ENCODE measurements around the gene AKAP17A.

Gene AKAP17A

DNA sequence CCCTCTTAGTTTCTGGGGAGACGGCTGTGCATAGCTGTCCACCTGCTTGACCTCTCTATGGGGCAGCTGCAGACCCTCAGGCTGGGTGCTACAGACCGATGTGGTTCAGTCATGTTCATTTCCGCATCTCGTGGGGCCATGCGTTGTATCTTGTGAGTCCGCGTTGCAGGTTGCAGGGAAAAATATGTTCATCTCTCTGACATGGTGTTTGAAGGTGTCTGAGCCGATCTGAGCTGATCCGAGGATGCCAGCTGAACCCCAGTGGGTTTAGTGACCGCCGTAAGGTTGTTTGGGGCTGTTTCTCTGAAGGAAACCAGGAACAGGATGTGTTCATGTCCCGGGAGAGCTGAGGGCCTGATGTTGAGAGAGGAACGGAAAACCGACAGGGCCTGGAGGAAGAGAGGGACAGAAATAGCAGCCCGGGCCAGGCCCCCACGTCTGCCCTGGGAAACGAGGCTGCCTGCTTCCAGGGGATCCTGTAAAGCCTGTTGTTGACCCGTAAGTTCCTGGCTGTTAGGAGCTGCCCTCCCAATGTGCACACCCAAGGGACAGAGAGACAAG lies 44.6 kb upstream of the AKAP17A start:
- Histone ChIP-seq H3K9ac (ENCODE audit: low read length) (no peak overlapping the region), H4K20me1 (ENCODE audit: low read depth, low read length) (no peaks in the 10 kb centered on the region), H2AFZ (ENCODE audit: low read depth, low read length, severe bottlenecking) (no peak overlapping the region), H3K27ac (ENCODE audit: low read depth, low read length) (peak overlapping the region; percentile 60; the same call in 1 of the 2 replicates), H3K36me3 (ENCODE audit: low read length) (no peaks in the 10 kb centered on the region), H3F3A (ENCODE audit: insufficient read depth) (peaks cover 5% of the 10 kb centered on the region; the same call in 1 of the 2 replicates), H3K9me3 (ENCODE audit: insufficient read depth, low read length) (no peaks in the 10 kb centered on the region), H3K9me2 (replicated peaks; ENCODE audit: insufficient read depth, low read length) (no peaks in the 10 kb centered on the region), H3K27me3 (ENCODE audit: low read length) (no peaks in the 10 kb centered on the region), H3K4me2 (ENCODE audit: low read depth, low read length, poor library complexity, severe bottlenecking) (no peak overlapping the region), H3K79me2 (ENCODE audit: insufficient read depth, low read length) (peaks cover 5% of the 10 kb centered on the region; the same call in 1 of the 2 replicates), H3K4me3 (ENCODE audit: insufficient read depth, low read length, poor library complexity, severe bottlenecking) (no peak overlapping the region)
- TF ChIP-seq, protein P1, sequence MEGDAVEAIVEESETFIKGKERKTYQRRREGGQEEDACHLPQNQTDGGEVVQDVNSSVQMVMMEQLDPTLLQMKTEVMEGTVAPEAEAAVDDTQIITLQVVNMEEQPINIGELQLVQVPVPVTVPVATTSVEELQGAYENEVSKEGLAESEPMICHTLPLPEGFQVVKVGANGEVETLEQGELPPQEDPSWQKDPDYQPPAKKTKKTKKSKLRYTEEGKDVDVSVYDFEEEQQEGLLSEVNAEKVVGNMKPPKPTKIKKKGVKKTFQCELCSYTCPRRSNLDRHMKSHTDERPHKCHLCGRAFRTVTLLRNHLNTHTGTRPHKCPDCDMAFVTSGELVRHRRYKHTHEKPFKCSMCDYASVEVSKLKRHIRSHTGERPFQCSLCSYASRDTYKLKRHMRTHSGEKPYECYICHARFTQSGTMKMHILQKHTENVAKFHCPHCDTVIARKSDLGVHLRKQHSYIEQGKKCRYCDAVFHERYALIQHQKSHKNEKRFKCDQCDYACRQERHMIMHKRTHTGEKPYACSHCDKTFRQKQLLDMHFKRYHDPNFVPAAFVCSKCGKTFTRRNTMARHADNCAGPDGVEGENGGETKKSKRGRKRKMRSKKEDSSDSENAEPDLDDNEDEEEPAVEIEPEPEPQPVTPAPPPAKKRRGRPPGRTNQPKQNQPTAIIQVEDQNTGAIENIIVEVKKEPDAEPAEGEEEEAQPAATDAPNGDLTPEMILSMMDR (IDR thresholded peaks at IDR 0.05; ENCODE audit: insufficient read depth, low read length, poor library complexity, severe bottlenecking), result no peak
- no peak for TF ChIP-seq EZH2phosphoT487 (conservative IDR thresholded peaks at IDR 0.05; ENCODE audit: low read length)

- Histone ChIP-seq H3K27me3 (ENCODE audit: low read length) (no peaks in the 10 kb centered on the region), H3K79me2 (ENCODE audit: insufficient read depth, low read length) (peaks cover 5% of the 10 kb centered on the region; the same call in 1 of the 2 replicates), H3K27ac (ENCODE audit: low read depth, low read length) (no peak overlapping the region), H2AFZ (ENCODE audit: low read depth, low read length, severe bottlenecking) (no peak overlapping the region), H4K20me1 (ENCODE audit: low read depth, low read length) (no peaks in the 10 kb centered on the region), H3F3A (ENCODE audit: insufficient read depth) (peaks cover 10% of the 10 kb centered on the region), H3K9ac (ENCODE audit: low read length) (no peak overlapping the region), H3K4me2 (ENCODE audit: low read depth, low read length, poor library complexity, severe bottlenecking) (no peak overlapping the region), H3K9me3 (ENCODE audit: insufficient read depth, low read length) (peaks cover 3% of the 10 kb centered on the region; the same call in 1 of the 2 replicates), H3K9me2 (replicated peaks; ENCODE audit: insufficient read depth, low read length) (no peaks in the 10 kb centered on the region), H3K36me3 (ENCODE audit: low read length) (no peaks in the 10 kb centered on the region), H3K4me3 (ENCODE audit: insufficient read depth, low read length, poor library complexity, severe bottlenecking) (no peak overlapping the region)
- no peak for TF ChIP-seq EZH2phosphoT487 (conservative IDR thresholded peaks at IDR 0.05; ENCODE audit: low read length)
- TF ChIP-seq, protein P1 (IDR thresholded peaks at IDR 0.05; ENCODE audit: insufficient read depth, low read length, poor library complexity, severe bottlenecking), result no peak
Observed at GRCh38 chrX:1551959-1552546, 39.4 kb upstream of the AKAP17A start.

GRCh38 chrX:1554469-1555210 lies 36.8 kb upstream of the AKAP17A start:
- H3K4me2 ChIP-seq (ENCODE audit: low read depth, low read length, poor library complexity, severe bottlenecking), result peak overlapping the region; percentile 37
- H3F3A ChIP-seq (ENCODE audit: insufficient read depth), result peaks cover 6% of the 10 kb centered on the region
- no peak overlapping the region; the same call in 1 of the 2 replicates for H3K9ac ChIP-seq (ENCODE audit: low read length)
- no peaks in the 10 kb centered on the region for H4K20me1 ChIP-seq (ENCODE audit: low read depth, low read length)
- TF ChIP-seq, protein P1 (IDR thresholded peaks at IDR 0.05; ENCODE audit: insufficient read depth, low read length, poor library complexity, severe bottlenecking), result no peak
- no peak for TF ChIP-seq EZH2phosphoT487 (conservative IDR thresholded peaks at IDR 0.05; ENCODE audit: low read length)
- H2AFZ ChIP-seq (ENCODE audit: low read depth, low read length, severe bottlenecking), result peak overlapping the region; percentile 56
- peaks cover 5% of the 10 kb centered on the region; the same call in 1 of the 2 replicates for H3K79me2 ChIP-seq (ENCODE audit: insufficient read depth, low read length)
- H3K9me2 ChIP-seq (replicated peaks; ENCODE audit: insufficient read depth, low read length), result no peaks in the 10 kb centered on the region
- H3K9me3 ChIP-seq (ENCODE audit: insufficient read depth, low read length), result peaks cover 3% of the 10 kb centered on the region; the same call in 1 of the 2 replicates
- H3K36me3 ChIP-seq (ENCODE audit: low read length), result no peaks in the 10 kb centered on the region
- peak overlapping the region; percentile 42 for H3K27ac ChIP-seq (ENCODE audit: low read depth, low read length)
- peak overlapping the region; percentile 26 for H3K4me3 ChIP-seq (ENCODE audit: insufficient read depth, low read length, poor library complexity, severe bottlenecking)
- H3K27me3 ChIP-seq (ENCODE audit: low read length), result no peaks in the 10 kb centered on the region

Data from SU-DHL-6 (cell line).